Neural cell (in vitro differentiated cells): Measurements from ENCODE around the gene ALK.

Experiments used
- MXI1 ChIP-seq: fragments of 450-650 bp; conservative IDR thresholded peaks from 2 replicates; pipeline ENCODE4 v1.6.1; 2014; ENCODE audit warnings: antibody characterized with exemption, mild to moderate bottlenecking; ENCODE audit not compliant: poor library complexity, severe bottlenecking
- POLR2AphosphoS5 ChIP-seq: IDR thresholded peaks from 2 replicates; pipeline ENCODE4 v1.6.1; 2012
- RAD21 ChIP-seq: fragments of 450-650 bp; conservative IDR thresholded peaks from 2 replicates; pipeline ENCODE4 v1.6.1; 2014; ENCODE audit warnings: antibody characterized with exemption, mild to moderate bottlenecking, moderate library complexity
- TAF1 ChIP-seq: IDR thresholded peaks from 2 replicates; pipeline ENCODE4 v1.6.1; 2012; ENCODE audit warnings: low read depth
- TF ChIP-seq, protein P1 (sequence below): IDR thresholded peaks from 2 replicates; pipeline ENCODE4 v1.6.1; 2012; ENCODE audit warnings: borderline replicate concordance
- TF ChIP-seq, protein P2 (sequence below): fragments of 450-650 bp; IDR thresholded peaks from 2 replicates; pipeline ENCODE4 v1.5.1; 2014; ENCODE audit warnings: antibody characterized with exemption, mild to moderate bottlenecking, moderate library complexity; ENCODE audit not compliant: poor library complexity, severe bottlenecking

DNA sequence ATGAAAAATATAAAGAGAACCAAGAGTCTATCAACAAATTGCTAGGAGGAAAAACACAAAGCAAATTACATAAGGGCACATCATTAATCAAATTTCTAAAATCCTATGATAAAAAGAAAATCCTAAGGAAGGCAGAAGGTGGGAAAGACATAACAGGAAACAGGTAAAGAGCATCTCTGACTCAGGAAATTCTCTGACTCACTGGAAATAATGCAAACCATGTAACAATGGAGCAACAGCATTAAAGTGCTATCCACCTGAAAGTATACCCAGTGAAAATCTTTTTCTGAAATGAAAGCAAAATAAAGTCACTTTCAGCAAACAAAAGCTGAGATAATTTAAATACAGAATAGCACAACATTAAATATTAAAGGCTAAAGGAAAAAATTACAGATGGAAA lies 10.9 kb downstream of the ALK start:
- no peak for TF ChIP-seq MXI1
- TF ChIP-seq, protein P1, sequence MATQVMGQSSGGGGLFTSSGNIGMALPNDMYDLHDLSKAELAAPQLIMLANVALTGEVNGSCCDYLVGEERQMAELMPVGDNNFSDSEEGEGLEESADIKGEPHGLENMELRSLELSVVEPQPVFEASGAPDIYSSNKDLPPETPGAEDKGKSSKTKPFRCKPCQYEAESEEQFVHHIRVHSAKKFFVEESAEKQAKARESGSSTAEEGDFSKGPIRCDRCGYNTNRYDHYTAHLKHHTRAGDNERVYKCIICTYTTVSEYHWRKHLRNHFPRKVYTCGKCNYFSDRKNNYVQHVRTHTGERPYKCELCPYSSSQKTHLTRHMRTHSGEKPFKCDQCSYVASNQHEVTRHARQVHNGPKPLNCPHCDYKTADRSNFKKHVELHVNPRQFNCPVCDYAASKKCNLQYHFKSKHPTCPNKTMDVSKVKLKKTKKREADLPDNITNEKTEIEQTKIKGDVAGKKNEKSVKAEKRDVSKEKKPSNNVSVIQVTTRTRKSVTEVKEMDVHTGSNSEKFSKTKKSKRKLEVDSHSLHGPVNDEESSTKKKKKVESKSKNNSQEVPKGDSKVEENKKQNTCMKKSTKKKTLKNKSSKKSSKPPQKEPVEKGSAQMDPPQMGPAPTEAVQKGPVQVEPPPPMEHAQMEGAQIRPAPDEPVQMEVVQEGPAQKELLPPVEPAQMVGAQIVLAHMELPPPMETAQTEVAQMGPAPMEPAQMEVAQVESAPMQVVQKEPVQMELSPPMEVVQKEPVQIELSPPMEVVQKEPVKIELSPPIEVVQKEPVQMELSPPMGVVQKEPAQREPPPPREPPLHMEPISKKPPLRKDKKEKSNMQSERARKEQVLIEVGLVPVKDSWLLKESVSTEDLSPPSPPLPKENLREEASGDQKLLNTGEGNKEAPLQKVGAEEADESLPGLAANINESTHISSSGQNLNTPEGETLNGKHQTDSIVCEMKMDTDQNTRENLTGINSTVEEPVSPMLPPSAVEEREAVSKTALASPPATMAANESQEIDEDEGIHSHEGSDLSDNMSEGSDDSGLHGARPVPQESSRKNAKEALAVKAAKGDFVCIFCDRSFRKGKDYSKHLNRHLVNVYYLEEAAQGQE, result no peak
- no peak for TF ChIP-seq RAD21
- TF ChIP-seq, protein P2, sequence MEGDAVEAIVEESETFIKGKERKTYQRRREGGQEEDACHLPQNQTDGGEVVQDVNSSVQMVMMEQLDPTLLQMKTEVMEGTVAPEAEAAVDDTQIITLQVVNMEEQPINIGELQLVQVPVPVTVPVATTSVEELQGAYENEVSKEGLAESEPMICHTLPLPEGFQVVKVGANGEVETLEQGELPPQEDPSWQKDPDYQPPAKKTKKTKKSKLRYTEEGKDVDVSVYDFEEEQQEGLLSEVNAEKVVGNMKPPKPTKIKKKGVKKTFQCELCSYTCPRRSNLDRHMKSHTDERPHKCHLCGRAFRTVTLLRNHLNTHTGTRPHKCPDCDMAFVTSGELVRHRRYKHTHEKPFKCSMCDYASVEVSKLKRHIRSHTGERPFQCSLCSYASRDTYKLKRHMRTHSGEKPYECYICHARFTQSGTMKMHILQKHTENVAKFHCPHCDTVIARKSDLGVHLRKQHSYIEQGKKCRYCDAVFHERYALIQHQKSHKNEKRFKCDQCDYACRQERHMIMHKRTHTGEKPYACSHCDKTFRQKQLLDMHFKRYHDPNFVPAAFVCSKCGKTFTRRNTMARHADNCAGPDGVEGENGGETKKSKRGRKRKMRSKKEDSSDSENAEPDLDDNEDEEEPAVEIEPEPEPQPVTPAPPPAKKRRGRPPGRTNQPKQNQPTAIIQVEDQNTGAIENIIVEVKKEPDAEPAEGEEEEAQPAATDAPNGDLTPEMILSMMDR, result no peak
- TF ChIP-seq POLR2AphosphoS5, result no peak
- TF ChIP-seq TAF1, result no peak
